ENCODE results near the gene MIAT. TPM values are rescaled to one million over a fixed set of nuclear protein-coding genes. Genes with fewer than 3 reads are reported as not detected.

MIAT gene
- total RNA-seq, 3 donors from 2014 or later (not counting 1 experiment from before 2014, with no cell fraction given) = 75.3 to 105 (median 76.3) TPM

DNA sequence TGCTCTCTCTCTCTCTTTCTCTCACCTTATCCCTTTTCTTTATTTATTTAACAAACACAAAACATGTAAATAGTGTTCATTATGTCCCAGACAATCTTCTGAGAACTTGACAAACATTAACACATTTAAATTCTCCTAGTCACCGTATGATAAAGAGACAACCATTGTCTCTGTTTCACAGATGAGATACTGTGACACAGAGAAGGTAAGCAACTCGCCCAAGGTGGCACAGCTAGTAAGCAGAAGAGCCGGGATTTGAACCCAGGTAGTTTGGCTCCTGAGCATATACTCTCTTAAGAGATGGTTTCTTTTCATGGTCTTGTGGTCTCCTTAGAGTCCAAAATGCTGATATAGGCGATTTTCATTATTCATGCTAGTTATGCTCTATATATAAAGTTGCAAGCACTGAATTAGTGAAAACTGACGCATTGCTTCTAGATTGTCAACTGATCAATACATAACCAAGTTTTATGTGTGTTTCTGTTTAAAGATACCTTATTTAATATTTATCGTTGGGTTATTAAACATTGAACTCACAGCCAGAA lies 58.1 kb downstream of the MIAT start:
- Histone ChIP-seq H3K27ac (ENCODE audit: low read length) (no peak overlapping the region), H3K36me3 (ENCODE audit: control insufficient read depth, insufficient read depth, low read length) (peaks cover 24% of the 10 kb centered on the region), H3K4me1 (ENCODE audit: control insufficient read depth, insufficient read depth, low read length) (peaks cover 23% of the 10 kb centered on the region), H3K27me3 (ENCODE audit: control insufficient read depth, insufficient read depth, low read length) (no peaks in the 10 kb centered on the region), H3K4me3 (ENCODE audit: low read length) (no peak overlapping the region), H3K9me3 (ENCODE audit: control insufficient read depth, insufficient read depth, low read length) (no peaks in the 10 kb centered on the region)
- H3K9me3 Mint-ChIP-seq = no peaks in the 10 kb centered on the region
- DNase-seq (no peak), ATAC-seq (no peak)
- peaks cover 31 to 46% of the 10 kb centered on the region in 2 donors for H3K4me1 Mint-ChIP-seq
- peaks cover 9% of the 10 kb centered on the region for H3K36me3 Mint-ChIP-seq
- peak overlapping the region; percentile 31 to 36 for H3K27ac Mint-ChIP-seq
- H3K4me3 Mint-ChIP-seq = no peak overlapping the region
- intact Hi-C loops (cut with micrococcal nuclease) = no loop called here
- WGBS (ENCODE audit: insufficient coverage) = 99% methylated on average over 4 of the region's 6 CpGs
- TF ChIP-seq, protein P1, sequence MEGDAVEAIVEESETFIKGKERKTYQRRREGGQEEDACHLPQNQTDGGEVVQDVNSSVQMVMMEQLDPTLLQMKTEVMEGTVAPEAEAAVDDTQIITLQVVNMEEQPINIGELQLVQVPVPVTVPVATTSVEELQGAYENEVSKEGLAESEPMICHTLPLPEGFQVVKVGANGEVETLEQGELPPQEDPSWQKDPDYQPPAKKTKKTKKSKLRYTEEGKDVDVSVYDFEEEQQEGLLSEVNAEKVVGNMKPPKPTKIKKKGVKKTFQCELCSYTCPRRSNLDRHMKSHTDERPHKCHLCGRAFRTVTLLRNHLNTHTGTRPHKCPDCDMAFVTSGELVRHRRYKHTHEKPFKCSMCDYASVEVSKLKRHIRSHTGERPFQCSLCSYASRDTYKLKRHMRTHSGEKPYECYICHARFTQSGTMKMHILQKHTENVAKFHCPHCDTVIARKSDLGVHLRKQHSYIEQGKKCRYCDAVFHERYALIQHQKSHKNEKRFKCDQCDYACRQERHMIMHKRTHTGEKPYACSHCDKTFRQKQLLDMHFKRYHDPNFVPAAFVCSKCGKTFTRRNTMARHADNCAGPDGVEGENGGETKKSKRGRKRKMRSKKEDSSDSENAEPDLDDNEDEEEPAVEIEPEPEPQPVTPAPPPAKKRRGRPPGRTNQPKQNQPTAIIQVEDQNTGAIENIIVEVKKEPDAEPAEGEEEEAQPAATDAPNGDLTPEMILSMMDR (IDR thresholded peaks at IDR 0.05) = no peak
- no peaks in the 10 kb centered on the region for H3K27me3 Mint-ChIP-seq (ENCODE audit: low read depth in 2 of 2)

DNA sequence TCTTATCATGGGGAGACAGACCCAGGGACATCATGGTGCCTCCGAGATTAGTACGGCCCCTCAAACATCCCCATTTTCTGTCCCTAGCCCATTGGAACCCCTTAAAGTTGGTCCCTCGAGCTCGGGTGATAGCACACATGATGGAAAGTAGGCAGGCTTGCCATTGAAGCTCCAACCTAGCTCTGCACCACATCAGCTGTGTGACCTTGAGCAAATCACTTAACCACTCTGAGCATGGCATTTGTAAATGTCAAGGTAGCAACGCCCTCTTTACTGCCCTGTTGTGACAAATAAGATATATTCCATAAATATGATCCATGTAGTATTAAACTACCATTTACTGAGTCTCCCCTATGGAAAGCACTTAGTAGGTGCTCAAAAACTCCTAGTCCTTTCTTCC lies 61.1 kb downstream of the MIAT start:
- Histone ChIP-seq H3K27ac (ENCODE audit: low read length) (no peak overlapping the region), H3K27me3 (ENCODE audit: control insufficient read depth, insufficient read depth, low read length) (no peaks in the 10 kb centered on the region), H3K36me3 (ENCODE audit: control insufficient read depth, insufficient read depth, low read length) (peaks cover 30% of the 10 kb centered on the region), H3K4me1 (ENCODE audit: control insufficient read depth, insufficient read depth, low read length) (no peaks in the 10 kb centered on the region), H3K9me3 (ENCODE audit: control insufficient read depth, insufficient read depth, low read length) (no peaks in the 10 kb centered on the region), H3K4me3 (ENCODE audit: low read length) (no peak overlapping the region)
- H3K36me3 Mint-ChIP-seq = peaks cover 15% of the 10 kb centered on the region
- WGBS (ENCODE audit: insufficient coverage) = 98% methylated on average over 5 of the region's 5 CpGs
- intact Hi-C loops (cut with micrococcal nuclease) = no loop called here
- TF ChIP-seq, protein P1 (IDR thresholded peaks at IDR 0.05) = no peak
- no peak for ATAC-seq
- H3K27ac Mint-ChIP-seq = no peak overlapping the region
- peaks cover 12 to 31% of the 10 kb centered on the region in 2 donors for H3K4me1 Mint-ChIP-seq
- no peaks in the 10 kb centered on the region for H3K9me3 Mint-ChIP-seq
- no peak for DNase-seq
- no peak overlapping the region for H3K4me3 Mint-ChIP-seq
- no peaks in the 10 kb centered on the region for H3K27me3 Mint-ChIP-seq (ENCODE audit: low read depth in 2 of 2)

DNA sequence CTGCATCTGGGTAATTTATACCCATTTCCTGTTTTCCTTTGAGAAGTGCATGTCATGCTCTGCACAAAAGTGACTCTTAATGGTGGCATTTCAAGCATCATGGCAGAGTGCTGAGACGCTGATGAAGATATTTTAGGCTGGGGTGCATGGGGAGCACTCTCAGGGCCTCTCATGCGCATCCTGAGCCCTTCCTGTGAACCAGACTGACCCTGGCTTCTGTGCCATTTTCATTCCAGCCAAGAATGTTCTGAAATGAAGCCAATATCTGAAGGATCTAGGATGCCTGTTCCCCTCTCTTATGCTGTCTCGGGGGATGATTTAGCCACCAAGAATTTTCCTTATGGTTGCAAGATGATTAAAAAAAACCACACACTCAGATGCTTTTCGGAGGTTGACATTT lies 61.5 kb downstream of the MIAT start:
- Histone ChIP-seq H3K4me3 (ENCODE audit: low read length) (no peak overlapping the region), H3K4me1 (ENCODE audit: control insufficient read depth, insufficient read depth, low read length) (no peaks in the 10 kb centered on the region), H3K9me3 (ENCODE audit: control insufficient read depth, insufficient read depth, low read length) (no peaks in the 10 kb centered on the region), H3K27ac (ENCODE audit: low read length) (no peak overlapping the region), H3K27me3 (ENCODE audit: control insufficient read depth, insufficient read depth, low read length) (no peaks in the 10 kb centered on the region), H3K36me3 (ENCODE audit: control insufficient read depth, insufficient read depth, low read length) (peaks cover 29% of the 10 kb centered on the region)
- Mint-ChIP-seq H3K27me3 (ENCODE audit: low read depth in 2 of 2) (no peaks in the 10 kb centered on the region), H3K27ac (no peak overlapping the region), H3K4me1 (peaks cover 12 to 31% of the 10 kb centered on the region in 2 donors), H3K9me3 (no peaks in the 10 kb centered on the region), H3K4me3 (no peak overlapping the region), H3K36me3 (peaks cover 15% of the 10 kb centered on the region)
- ATAC-seq = no peak
- TF ChIP-seq, protein P1 (IDR thresholded peaks at IDR 0.05) = no peak
- DNase-seq = no peak
- WGBS (ENCODE audit: insufficient coverage) = 88% methylated on average over 4 of the region's 4 CpGs
- intact Hi-C loops (cut with micrococcal nuclease) = no loop called here

DNA sequence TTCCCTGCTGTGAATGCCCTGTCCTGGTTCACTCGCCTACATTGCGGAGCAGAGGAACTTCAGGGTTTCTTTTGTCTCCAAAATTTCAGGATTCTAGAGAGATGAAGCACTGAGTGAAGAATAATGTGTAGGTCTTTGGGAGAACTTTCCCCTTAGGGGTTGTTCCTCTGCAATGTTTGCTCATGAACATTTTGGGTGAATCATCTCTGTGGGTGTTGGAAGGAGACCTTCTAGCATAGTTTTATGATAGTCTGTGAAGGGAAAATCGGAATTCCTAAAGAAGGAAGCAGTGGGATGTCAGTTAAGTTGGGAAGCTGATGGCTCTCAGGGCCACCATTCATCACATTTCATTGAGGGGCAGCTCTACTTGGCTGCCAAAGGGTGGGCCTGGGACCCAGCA lies 64.8 kb downstream of the MIAT start:
- 96% methylated on average over 3 of the region's 3 CpGs for WGBS (ENCODE audit: insufficient coverage)
- peaks cover 31% of the 10 kb centered on the region for H3K36me3 ChIP-seq (ENCODE audit: control insufficient read depth, insufficient read depth, low read length)
- ATAC-seq = no peak

More for the DNA sequence above, 64.8 kb downstream of the MIAT start:
- intact Hi-C loops (cut with micrococcal nuclease) = no loop called here
- Histone ChIP-seq H3K4me3 (ENCODE audit: low read length) (no peak overlapping the region), H3K9me3 (ENCODE audit: control insufficient read depth, insufficient read depth, low read length) (no peaks in the 10 kb centered on the region), H3K27ac (ENCODE audit: low read length) (no peak overlapping the region), H3K27me3 (ENCODE audit: control insufficient read depth, insufficient read depth, low read length) (no peaks in the 10 kb centered on the region), H3K4me1 (ENCODE audit: control insufficient read depth, insufficient read depth, low read length) (no peaks in the 10 kb centered on the region)
- Mint-ChIP-seq H3K36me3 (peaks cover 15% of the 10 kb centered on the region), H3K9me3 (no peaks in the 10 kb centered on the region), H3K27ac (no peak overlapping the region), H3K4me1 (peaks cover 3 to 35% of the 10 kb centered on the region in 2 donors), H3K4me3 (no peak overlapping the region), H3K27me3 (ENCODE audit: low read depth in 2 of 2) (no peaks in the 10 kb centered on the region)
- DNase-seq = no peak
- TF ChIP-seq, protein P1 (IDR thresholded peaks at IDR 0.05) = no peak
